GM23248 (cell line): ENCODE measurements around the gene ABTB1. TPM values are rescaled to one million over a fixed set of nuclear protein-coding genes. Genes with fewer than 3 reads are reported as not detected.

Experiments used
- DNase-seq: peaks from one replicate; pipeline ENCODE4 v3.0.0-alpha.2; 2015
- H2AFZ ChIP-seq: fragments of 200-600 bp; sonication (generic); 2 replicates; pipeline ENCODE4 v1.6.1; 2016; ENCODE audit warnings: antibody characterized with exemption
- H3F3A ChIP-seq: fragments of 200-600 bp; sonication (generic); 2 replicates; pipeline ENCODE4 v1.6.1; 2016; ENCODE audit warnings: mild to moderate bottlenecking, antibody characterized with exemption, mixed run types; ENCODE audit not compliant: insufficient read depth
- H3K27ac ChIP-seq: fragments of 200-600 bp; sonication (generic); 2 replicates; pipeline ENCODE4 v1.5.1; 2016; ENCODE audit warnings: mild to moderate bottlenecking
- H3K27me3 ChIP-seq: fragments of 200-600 bp; sonication (generic); replicated peaks from 2 replicates; pipeline ENCODE4 v1.6.1; 2016; ENCODE audit warnings: mild to moderate bottlenecking; ENCODE audit not compliant: insufficient read depth
- H3K36me3 ChIP-seq: fragments of 200-600 bp; sonication (generic); 2 replicates; pipeline ENCODE4 v1.6.1; 2016; ENCODE audit warnings: low read depth, mild to moderate bottlenecking
- H3K4me1 ChIP-seq: fragments of 200-600 bp; sonication (generic); 2 replicates; pipeline ENCODE4 v1.6.1; 2016; ENCODE audit warnings: mild to moderate bottlenecking; ENCODE audit not compliant: insufficient read depth
- H3K4me2 ChIP-seq: fragments of 200-600 bp; sonication (generic); one replicate; pipeline ENCODE4 v1.6.1; 2016; ENCODE audit warnings: mild to moderate bottlenecking; ENCODE audit not compliant: unreplicated experiment
- H3K4me3 ChIP-seq: fragments of 200-600 bp; sonication (generic); 2 replicates; pipeline ENCODE4 v1.5.1; 2016; ENCODE audit warnings: mild to moderate bottlenecking
- H3K79me2 ChIP-seq: fragments of 200-600 bp; sonication (generic); 2 replicates; pipeline ENCODE4 v1.6.1; 2016; ENCODE audit warnings: mild to moderate bottlenecking; ENCODE audit not compliant: insufficient read depth
- H3K9ac ChIP-seq: fragments of 200-600 bp; sonication (generic); 2 replicates; pipeline ENCODE4 v1.6.1; 2016; ENCODE audit warnings: mild to moderate bottlenecking
- H3K9me2 ChIP-seq: fragments of 200-600 bp; sonication (generic); 2 replicates; pipeline ENCODE4 v1.6.1; 2016; ENCODE audit warnings: mixed run types, mild to moderate bottlenecking, moderate library complexity; ENCODE audit not compliant: insufficient read depth
- H3K9me3 ChIP-seq: fragments of 200-600 bp; sonication (generic); one replicate; pipeline ENCODE4 v1.6.1; 2017; ENCODE audit warnings: low read depth
- H4K20me1 ChIP-seq: fragments of 200-600 bp; sonication (generic); 2 replicates; pipeline ENCODE4 v1.6.0; 2016; ENCODE audit not compliant: insufficient read depth
- EZH2 ChIP-seq: fragments of 200-600 bp; sonication (generic); IDR thresholded peaks from 2 replicates; pipeline ENCODE4 v1.6.1; 2018; ENCODE audit warnings: antibody characterized with exemption, mild to moderate bottlenecking; ENCODE audit not compliant: insufficient read depth, poor library complexity, severe bottlenecking
- EZH2phosphoT487 ChIP-seq: fragments of 200-600 bp; sonication (generic); IDR thresholded peaks from 2 replicates; pipeline ENCODE4 v1.6.1; 2018; ENCODE audit warnings: antibody characterized with exemption, moderate library complexity, mild to moderate bottlenecking, low read depth; ENCODE audit not compliant: insufficient read depth
- WGBS, 2 experiments: methylation state at CpG; one replicate each; pipeline ENCODE4 v1.1.6; 2015 to 2017; ENCODE audit warnings: low lambda C conversion rate in 2 of 2, low coverage in 1 of 2; ENCODE audit errors: missing lambda C conversion rate in 2 of 2; 5-methylcytosine and 5-hydroxymethylcytosine counted together
- in situ Hi-C: fragments of 300-500 bp; cut with MboI; formaldehyde crosslinking; loops from 2 replicates; pipeline ENCODE4 v1.15.0; 2020
- polyA plus RNA-seq: library from polyadenylated mRNA; unstranded; fragments of >200 nt; fragmentation: Nextera tagmentation; extraction: Ambion mirVana; gene quantifications from 2 replicates; pipeline ENCODE4 v1.2.1, GENCODE V29; 2016
- total RNA-seq: library from RNA; depleted of rRNA; stranded (reverse); fragments of >200 nt; shearing (Covaris generic); gene quantifications from 2 replicates; pipeline ENCODE4 v1.2.3, GENCODE V29; 2014; rRNA removed

The ABTB1 gene
- total RNA-seq, result 7.8 and 8.9 TPM in 2 replicates
- polyA plus RNA-seq, result 20.4 and 20.9 TPM in 2 replicates

- H3K79me2 ChIP-seq, result peaks cover 9% of the 10 kb centered on the region; the same call in 1 of the 2 replicates
- in situ Hi-C loops, result no loop called here
- no peaks in the 10 kb centered on the region for H4K20me1 ChIP-seq
- H3K4me3 ChIP-seq, result peak within 1 kb of the TSS; percentile 86
- 1 to 3% methylated on average over 12 to 90 of the region's 102 CpGs for WGBS, 2 experiments
- H3K4me1 ChIP-seq, result no peaks in the 10 kb centered on the region
- H3K9ac ChIP-seq, result peak within 1 kb of the TSS; percentile 89
- H3F3A ChIP-seq, result no peaks in the 10 kb centered on the region
- no peaks in the 10 kb centered on the region for H3K9me3 ChIP-seq
- TF ChIP-seq EZH2 (no peak), EZH2phosphoT487 (no peak)
- H3K27ac ChIP-seq, result peak within 1 kb of the TSS; percentile 35
- DNase-seq, result peak; percentile 94
- no peaks in the 10 kb centered on the region for H3K36me3 ChIP-seq
- H2AFZ ChIP-seq, result peak within 1 kb of the TSS; percentile 83
- H3K27me3 ChIP-seq, result no peaks in the 10 kb centered on the region
- H3K9me2 ChIP-seq, result no peaks in the 10 kb centered on the region
- H3K4me2 ChIP-seq, result peak within 1 kb of the TSS; percentile 89
These were observed at the start of gene ABTB1 for GRCh38 chr3:127672429-127673190. ABTB1 (plus strand) TSS chr3:127672952; CDS start chr3:127673026, 74 bp downstream.

DNA sequence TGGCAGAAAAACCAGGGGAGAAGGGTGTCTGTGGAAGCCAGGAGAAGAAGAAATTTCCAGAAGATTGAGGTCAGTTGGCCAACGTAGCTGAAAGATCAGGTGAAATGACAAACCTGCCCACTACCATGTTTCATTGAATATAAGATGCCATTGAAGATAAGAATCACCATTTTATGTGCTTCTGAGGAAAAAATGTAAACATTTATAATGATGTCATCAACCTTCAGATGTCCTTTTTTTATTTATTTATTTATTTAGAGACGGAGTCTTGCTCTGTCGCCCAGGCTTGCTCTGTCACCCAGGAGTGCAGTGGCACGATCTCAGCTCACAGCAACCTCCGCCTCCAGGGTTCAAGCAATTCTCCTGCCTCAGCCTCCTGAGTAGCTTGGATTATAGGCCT lies 48.7 kb upstream of the ABTB1 start:
- no peak overlapping the region for H2AFZ ChIP-seq
- WGBS, 2 experiments, result 82 to 84% methylated on average over 5 of the region's 5 CpGs
- in situ Hi-C loops, result no loop called here
- H3K36me3 ChIP-seq, result no peaks in the 10 kb centered on the region
- no peak overlapping the region for H3K4me3 ChIP-seq
- no peak for DNase-seq
- no peak for TF ChIP-seq EZH2
- no peak for TF ChIP-seq EZH2phosphoT487
- H3K27ac ChIP-seq, result no peak overlapping the region
- H3K9ac ChIP-seq, result no peak overlapping the region
- H3F3A ChIP-seq, result peaks cover 8% of the 10 kb centered on the region
- no peaks in the 10 kb centered on the region for H3K9me2 ChIP-seq
- H3K4me1 ChIP-seq, result no peaks in the 10 kb centered on the region
- peaks cover 10% of the 10 kb centered on the region; the same call in 1 of the 2 replicates for H3K27me3 ChIP-seq
- H4K20me1 ChIP-seq, result no peaks in the 10 kb centered on the region
- H3K9me3 ChIP-seq, result no peaks in the 10 kb centered on the region
- no peaks in the 10 kb centered on the region for H3K79me2 ChIP-seq
- H3K4me2 ChIP-seq, result no peak overlapping the region

- Histone ChIP-seq H3K4me1 (no peaks in the 10 kb centered on the region), H3K9me3 (no peaks in the 10 kb centered on the region), H3K4me3 (no peak overlapping the region), H3K27me3 (peaks cover 20% of the 10 kb centered on the region), H3K4me2 (no peak overlapping the region), H3K36me3 (no peaks in the 10 kb centered on the region), H4K20me1 (no peaks in the 10 kb centered on the region), H2AFZ (no peak overlapping the region), H3K9me2 (no peaks in the 10 kb centered on the region), H3F3A (peaks cover 8% of the 10 kb centered on the region), H3K9ac (no peak overlapping the region), H3K27ac (no peak overlapping the region), H3K79me2 (no peaks in the 10 kb centered on the region)
- in situ Hi-C loops, result no loop called here
- WGBS, 2 experiments, result 26 to 27% methylated on average over 2 of the region's 2 CpGs
- DNase-seq, result no peak
- TF ChIP-seq EZH2, result no peak
- TF ChIP-seq EZH2phosphoT487, result no peak
These were observed 46.9 kb upstream of the ABTB1 start for GRCh38 chr3:127625821-127626220.

DNA sequence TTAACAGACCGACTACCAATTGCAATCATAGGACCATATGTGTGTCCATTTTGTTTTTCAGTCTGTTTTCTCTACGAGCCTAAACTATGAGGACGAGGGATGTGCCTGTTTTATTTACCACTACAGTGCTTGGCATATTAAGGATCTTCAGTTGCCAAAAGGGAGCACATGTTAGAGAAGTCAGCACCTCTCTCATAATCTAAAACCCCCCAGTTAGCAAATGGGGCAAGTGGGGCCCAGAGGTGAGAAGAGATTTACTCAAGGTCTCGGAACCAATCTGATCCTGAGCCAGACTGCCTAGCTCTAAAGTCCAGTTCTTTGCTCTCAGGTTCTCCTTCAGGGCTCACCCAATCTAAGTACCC lies 44.3 kb upstream of the ABTB1 start:
- H3K4me1 ChIP-seq, result no peaks in the 10 kb centered on the region
- H3K4me3 ChIP-seq, result no peak overlapping the region
- no peaks in the 10 kb centered on the region for H3K9me2 ChIP-seq
- H3K4me2 ChIP-seq, result no peak overlapping the region
- peaks cover 20% of the 10 kb centered on the region for H3K27me3 ChIP-seq
- H4K20me1 ChIP-seq, result no peaks in the 10 kb centered on the region
- no peak overlapping the region for H3K9ac ChIP-seq
- H3F3A ChIP-seq, result peaks cover 8% of the 10 kb centered on the region
- in situ Hi-C loops, result no loop called here
- no peak overlapping the region for H3K27ac ChIP-seq
- DNase-seq, result no peak
- no peak overlapping the region for H2AFZ ChIP-seq
- TF ChIP-seq EZH2 (no peak), EZH2phosphoT487 (no peak)
- no peaks in the 10 kb centered on the region for H3K36me3 ChIP-seq
- WGBS, 2 experiments, result 46 to 50% methylated on average over 4 of the region's 4 CpGs
- H3K9me3 ChIP-seq, result no peaks in the 10 kb centered on the region
- no peaks in the 10 kb centered on the region for H3K79me2 ChIP-seq
